HG03354 (cell line): ENCODE data around the gene EIF3K.

Source experiments
- ATAC-seq: cut with Tn5 transposase; IDR thresholded peaks from one replicate; pipeline ENCODE4 v1.9.1; 2021; ENCODE audit warnings: mild to moderate bottlenecking; ENCODE audit not compliant: unreplicated experiment, poor library complexity, severe bottlenecking

Gene EIF3K

DNA sequence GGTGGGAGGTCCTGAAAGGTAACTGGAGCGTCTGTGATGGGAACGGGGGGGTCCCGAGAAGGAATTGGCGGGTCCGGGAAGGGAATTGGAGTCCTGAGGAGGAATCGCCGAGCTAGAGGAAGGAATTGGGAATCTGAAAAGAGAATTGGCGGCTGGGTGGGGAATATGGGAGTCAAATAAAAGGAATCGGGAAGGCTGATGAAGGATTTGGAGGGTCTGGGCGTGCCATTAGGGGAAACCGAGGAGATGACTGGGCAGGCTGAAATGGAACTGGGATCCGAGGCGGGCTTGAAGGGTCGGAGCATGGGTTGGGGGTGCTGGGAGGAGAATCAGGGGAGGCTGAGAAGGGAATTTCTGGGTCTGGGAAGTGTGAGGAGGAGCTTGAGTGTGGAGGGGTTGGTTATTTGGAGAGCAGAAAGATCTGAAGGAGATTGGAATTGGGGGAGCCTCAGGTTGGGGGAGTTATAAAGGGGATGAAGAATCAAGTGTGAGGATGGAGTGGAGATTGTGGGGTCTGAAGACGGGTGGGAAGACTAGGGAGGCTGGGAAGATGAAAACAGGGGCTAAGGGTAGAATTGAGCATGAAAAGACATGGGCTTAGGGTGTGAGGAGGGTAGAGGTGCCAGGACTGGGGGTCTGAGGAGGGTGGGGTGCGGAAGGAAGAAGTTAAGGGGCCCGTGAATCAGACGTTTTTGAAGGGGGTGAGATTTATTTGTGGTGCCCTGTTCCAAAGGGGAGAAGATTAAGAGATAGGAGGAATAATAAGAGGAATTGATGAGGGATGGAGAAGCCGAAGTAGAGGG is 29.2 kb downstream of the EIF3K start:
- no peak for ATAC-seq

DNA sequence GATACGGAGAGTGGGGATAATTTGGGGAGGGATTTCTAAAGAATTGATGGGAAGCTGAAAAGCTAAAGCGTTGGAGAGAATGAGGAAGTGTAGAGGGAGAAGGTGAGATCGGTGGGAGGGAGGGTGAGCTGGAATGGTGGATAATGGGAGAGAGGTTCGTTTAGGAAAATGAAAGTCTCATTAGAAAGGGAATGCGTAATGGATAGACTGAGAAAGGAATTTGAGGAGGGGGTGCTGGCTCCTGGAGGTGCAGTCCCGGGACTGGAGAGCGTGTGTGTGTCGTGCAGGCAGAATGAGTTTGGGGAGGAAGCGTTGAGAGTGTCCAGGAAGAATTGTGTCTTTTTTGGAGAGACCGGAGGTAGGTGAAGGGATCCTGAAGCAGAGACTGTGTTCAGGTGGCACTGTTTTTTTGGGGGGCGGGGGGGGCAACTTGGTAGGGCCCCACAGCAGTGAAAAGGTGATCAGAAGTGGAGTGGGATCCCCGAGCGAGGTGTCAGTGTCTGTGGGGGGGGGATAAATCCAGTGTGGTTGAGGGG is 29.8 kb downstream of the EIF3K start:
- ATAC-seq: no peak

DNA sequence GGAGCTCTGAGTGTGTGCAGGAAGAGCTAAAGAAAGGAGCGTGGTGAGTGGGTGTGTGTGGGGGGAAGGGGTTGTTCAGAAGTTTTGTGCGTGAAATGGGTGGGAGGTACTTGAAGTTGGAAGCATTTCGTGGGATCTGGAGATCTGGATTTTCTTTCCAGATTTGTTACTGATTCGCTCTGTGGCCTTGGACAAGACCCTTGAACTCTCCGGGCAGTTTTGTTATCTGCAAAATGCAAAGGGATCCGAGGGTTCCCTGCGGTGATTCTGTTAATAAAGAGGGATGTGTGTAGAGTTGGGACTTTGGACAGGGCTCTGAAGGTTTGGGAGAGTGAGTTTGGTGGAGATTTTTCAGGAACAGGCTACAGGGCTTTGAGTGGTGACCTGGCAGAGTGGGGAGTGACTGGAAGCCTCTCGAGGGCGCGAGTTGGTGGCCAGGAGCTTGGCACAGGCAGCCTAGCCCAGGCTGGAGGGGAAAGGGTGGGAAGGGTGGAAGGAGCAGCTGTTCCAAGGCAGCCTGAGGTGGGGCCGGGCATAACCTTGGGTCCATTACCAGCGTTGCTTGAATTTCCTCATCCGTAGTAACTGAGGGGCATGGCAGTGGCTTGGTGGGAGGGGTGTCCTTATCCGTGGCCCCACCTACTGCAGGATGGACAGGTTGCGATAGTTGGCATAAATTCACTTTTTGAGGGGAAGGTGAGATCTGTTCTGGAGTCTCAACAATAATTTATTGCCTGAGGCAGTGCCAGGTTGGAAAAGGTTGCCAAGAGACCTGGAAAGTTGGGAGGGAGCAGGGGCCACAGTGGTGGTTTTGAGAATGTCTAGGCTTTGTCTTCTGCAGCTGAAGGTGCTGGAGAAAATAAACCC is 30.6 kb downstream of the EIF3K start:
- ATAC-seq: no peak

DNA sequence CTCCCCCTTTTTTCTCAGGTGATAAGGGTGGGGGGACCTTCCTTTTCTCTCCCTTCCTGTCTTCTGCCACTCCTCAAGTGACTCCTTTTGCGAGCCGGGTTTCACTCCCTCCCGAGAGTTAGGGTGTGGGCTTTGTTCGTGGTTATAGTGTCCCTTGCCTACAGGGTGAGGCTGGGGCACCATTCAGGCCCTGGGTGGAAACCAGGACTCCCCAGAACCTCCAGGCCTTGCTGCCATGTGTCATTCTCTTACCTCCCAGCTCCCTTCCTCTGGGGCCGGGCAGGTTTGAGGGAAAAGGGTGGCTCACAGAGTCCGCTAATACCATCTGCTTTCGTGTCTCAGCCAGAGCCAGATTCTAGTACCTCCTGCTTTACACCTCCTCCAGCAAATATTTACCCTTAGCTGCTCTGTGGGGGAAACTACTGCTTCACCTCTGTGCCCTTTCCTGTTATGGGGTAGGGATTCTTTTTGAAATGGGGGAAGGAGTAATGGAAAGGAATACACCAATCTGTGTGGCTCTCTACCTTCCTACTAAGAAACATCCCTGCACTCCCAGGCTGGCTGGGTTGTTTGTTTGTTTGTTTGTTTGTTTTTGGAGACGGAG is 31.3 kb downstream of the EIF3K start:
- ATAC-seq: no peak

DNA sequence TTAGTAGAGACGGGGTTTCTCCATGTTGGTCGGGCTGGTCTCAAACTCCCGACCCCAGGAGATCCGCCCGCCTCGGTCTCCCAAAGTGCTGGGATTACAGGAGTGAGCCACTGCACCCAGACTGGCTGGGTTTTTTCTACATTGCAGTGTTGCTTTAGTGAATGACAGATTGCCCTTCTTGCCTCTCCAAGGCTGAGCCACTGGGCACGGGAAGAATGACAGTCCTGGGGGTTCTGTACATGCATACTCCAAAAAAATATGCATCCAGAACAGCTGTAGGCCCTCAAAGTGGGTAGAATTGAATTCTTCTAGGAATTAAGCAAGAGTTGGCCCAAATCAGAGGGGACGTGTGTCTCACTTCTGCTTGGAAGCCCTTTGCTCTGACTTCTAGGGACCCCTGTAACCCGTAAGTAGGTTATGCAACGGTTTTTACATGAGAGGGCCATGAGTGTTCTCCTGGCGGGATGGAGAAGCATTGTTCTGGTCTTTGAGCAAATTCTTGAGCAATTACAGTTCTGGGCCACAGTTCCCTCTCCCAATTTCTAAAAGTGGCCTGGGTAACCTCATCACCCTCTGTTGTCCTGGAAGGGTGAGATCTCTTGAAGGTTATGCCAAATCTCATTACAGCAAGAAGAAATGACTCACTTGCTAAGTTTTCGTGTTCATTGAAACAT is 32.1 kb downstream of the EIF3K start:
- no peak for ATAC-seq

DNA sequence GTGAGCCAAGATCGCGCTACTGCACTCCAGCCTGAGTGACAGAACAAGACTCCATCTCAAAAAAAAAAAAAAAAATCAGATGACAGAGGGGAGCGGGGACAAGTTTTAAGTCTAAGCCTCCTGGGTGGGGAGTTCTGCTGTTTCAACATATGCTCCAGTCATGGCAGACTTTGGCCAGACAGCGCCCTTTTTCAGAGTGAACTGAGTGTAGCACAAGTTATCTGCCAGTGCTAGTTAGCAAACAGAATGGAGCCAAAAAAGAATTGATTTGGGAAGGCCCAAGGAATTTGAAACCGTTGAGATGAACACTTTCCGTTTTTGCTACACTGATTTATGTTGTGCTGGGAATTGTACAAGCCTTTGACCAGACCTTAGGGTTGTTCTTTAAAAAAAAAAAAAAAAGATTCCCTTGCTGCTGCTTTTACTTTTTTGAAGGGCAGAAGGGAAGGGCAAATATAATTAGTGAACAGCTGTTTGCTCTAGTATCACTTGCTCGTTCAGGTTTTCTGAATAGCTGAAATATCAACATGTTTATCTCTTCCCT is 34.1 kb downstream of the EIF3K start:
- no peak for ATAC-seq

GRCh38 chr19:38654628-38655055 is 35.7 kb downstream of the EIF3K start:
- ATAC-seq: no peak

- no peak for ATAC-seq
Measured at GRCh38 chr19:38655148-38655824, 36.3 kb downstream of the EIF3K start.

DNA sequence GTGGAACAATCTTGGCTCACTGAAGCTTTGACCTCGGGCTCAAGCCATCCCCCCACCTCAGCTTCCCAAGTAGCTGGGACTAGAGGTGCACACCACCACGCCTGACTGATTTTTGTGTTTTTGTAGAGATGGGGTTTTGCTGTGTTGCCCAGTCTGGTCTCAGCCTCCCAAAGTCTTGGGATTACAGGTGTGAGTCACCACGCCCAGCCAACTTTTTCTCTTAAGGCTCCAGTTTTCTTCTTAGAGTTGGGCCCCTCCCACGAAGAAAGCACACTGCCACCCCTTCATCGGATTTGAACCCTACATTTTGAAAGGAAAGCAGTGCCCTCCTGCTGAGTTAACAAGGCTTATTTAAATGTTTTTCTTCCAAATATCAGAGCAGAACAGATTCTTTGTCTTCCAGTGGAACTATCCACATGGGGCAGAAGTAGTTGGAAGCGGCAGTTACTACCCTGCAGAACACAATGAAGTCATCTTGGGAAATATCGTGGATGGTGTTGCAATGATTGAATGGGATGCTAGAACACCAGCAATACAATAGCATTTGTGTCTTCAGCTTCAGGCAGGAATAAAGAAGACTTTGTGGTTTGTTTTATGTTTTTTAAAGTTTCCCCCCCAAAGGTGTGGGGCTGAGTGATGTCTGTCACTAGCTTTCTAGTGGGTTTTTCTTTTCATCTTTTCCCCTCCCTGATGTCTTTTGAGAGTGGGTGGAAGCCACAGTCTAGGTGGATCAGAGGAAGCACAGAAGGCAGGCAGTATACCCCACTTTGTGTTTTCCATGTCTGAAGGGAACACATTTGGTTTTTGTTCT is 37.4 kb downstream of the EIF3K start:
- no peak for ATAC-seq

GRCh38 chr19:38657633-38658222 is 38.7 kb downstream of the EIF3K start:
- no peak for ATAC-seq

DNA sequence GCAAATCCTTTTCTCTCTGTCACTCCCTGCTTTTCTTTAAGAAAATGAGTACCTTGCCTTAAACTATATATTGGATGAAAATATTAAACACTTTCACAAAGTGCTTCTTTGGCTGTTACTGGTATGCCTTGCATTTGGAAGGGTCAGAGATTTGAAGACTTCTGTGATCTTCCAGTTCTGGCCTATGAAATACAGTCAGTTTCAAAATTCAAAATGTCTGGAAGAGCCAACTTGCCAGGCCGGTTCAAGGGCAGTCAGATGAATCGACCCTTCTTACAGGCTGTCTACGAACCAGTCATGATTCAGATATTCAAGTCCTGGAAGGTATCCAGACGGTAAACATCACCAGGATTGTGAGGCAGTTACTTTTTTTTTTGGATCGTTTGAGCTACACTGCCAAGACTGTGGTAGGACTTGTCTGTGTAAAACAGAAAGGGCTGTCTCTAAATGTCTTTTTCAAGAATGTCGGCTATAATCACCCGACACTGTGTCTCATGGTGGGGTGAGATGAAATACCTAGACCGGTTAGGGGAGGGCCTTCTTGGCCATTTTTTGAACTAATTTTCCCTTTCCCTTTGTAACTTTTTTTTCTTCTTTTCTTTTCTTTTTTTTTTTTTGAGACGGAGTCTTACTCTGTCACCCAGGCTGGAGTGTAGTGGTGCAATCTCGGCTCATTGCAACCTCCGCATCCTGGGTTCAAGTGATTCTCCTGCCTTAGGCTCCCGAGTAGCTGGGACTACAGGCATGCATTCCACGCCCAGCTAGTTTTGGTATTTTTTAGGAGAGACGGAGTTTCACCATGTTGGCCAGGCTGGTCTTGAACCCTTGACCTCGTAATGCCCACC is 39.7 kb downstream of the EIF3K start:
- no peak for ATAC-seq

- ATAC-seq: no peak
Measured at GRCh38 chr19:38660724-38661123, 41.7 kb downstream of the EIF3K start.

GRCh38 chr19:38661136-38661535 is 42.1 kb downstream of the EIF3K start:
- ATAC-seq: no peak

- no peak for ATAC-seq
Measured at GRCh38 chr19:38661996-38662395, 43.0 kb downstream of the EIF3K start.

- ATAC-seq: no peak
Measured at GRCh38 chr19:38662537-38663155, 43.7 kb downstream of the EIF3K start.

DNA sequence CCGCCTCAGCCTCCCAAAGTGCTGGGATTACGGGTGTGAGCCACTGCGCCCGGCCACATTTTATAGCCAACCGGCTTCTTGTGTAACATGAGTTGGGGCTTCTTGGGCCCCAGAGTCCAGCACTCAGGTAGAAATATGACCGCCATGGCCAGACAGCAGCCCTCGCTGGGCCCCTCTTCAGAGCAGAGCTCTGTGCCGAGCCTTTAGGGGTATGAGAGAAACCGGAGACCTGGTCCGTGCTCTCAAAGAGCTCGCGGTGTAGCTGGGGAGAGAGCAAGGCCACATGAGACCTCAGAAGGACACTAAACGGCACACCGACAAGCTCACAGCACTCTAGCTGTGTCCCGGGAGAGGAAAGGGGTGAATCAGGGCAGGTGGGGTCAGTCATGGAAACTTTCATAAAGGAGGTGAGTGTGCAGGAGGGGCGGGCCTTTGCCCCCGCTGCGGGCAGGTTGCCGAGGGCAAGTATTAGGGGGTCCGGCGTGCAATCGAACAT is 44.2 kb downstream of the EIF3K start:
- ATAC-seq: no peak
